ENCODE measurements around the gene COQ8B.

DNA sequence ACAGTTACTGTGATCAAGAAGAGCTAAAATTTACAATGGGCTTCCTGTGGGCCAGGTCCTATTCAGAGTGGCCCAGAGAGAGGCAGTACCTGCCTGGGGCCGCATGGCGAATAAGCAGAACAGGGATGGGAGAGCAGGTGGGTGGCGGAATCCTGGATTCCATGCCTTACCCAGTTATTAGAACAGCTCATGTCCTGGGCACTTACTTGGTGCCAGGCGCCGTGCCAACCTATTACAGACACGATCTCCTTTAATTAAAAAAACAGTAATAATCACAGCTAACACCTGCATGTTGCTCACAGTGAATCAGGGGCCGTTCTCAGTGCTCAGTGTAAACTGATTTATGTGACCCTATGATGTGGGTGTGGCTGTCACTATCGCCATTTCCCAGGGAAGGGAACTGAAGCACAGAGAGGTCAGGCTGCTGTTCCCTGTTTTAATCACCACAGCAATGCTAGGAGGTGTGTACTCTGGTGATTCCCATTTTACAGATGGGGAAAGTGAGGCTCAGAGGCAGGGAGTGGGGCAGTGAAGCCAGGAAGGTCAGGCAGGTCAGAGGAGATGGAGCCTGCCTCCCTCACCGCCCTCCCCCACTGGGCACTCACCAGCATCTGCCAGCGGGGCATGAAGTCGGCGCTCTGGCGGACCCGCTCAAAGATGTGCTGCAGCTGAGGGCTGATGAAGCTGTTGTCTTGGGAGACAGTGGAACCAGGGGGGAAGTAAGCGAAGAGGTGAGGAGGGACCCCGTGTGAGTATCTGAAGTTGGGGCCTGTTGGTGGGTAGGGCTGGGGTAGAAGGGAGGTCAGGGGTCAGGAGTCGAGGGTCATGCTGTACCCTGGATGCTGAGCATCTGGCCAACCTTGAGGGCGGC is 12.0 kb downstream of the COQ8B start:
- TF ChIP-seq, protein P1, sequence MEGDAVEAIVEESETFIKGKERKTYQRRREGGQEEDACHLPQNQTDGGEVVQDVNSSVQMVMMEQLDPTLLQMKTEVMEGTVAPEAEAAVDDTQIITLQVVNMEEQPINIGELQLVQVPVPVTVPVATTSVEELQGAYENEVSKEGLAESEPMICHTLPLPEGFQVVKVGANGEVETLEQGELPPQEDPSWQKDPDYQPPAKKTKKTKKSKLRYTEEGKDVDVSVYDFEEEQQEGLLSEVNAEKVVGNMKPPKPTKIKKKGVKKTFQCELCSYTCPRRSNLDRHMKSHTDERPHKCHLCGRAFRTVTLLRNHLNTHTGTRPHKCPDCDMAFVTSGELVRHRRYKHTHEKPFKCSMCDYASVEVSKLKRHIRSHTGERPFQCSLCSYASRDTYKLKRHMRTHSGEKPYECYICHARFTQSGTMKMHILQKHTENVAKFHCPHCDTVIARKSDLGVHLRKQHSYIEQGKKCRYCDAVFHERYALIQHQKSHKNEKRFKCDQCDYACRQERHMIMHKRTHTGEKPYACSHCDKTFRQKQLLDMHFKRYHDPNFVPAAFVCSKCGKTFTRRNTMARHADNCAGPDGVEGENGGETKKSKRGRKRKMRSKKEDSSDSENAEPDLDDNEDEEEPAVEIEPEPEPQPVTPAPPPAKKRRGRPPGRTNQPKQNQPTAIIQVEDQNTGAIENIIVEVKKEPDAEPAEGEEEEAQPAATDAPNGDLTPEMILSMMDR (IDR thresholded peaks at IDR 0.05; ENCODE audit: insufficient read depth, low read depth, low read length), result no peak
- TF ChIP-seq EZH2 (IDR thresholded peaks at IDR 0.05; ENCODE audit: insufficient read depth, low read length), result no peak

All from astrocyte (in vitro differentiated cells and primary cell).